IPS DF 4.7 (cell line): ENCODE measurements around the gene AGER.
A peak's percentile ranks its signal among the peaks of the same experiment; 100 is the strongest.
"Not testable (repeated sequence)": the region's sequence is repeated elsewhere in the genome, so short reads cannot be mapped to it uniquely, and the experiment has no call there.

Experiments
- DNase-seq: peaks from one replicate; pipeline ENCODE4 v3.0.0-alpha.2; 2013; ENCODE audit warnings: low spot score; ENCODE audit errors: extremely low read depth

The AGER gene

DNA sequence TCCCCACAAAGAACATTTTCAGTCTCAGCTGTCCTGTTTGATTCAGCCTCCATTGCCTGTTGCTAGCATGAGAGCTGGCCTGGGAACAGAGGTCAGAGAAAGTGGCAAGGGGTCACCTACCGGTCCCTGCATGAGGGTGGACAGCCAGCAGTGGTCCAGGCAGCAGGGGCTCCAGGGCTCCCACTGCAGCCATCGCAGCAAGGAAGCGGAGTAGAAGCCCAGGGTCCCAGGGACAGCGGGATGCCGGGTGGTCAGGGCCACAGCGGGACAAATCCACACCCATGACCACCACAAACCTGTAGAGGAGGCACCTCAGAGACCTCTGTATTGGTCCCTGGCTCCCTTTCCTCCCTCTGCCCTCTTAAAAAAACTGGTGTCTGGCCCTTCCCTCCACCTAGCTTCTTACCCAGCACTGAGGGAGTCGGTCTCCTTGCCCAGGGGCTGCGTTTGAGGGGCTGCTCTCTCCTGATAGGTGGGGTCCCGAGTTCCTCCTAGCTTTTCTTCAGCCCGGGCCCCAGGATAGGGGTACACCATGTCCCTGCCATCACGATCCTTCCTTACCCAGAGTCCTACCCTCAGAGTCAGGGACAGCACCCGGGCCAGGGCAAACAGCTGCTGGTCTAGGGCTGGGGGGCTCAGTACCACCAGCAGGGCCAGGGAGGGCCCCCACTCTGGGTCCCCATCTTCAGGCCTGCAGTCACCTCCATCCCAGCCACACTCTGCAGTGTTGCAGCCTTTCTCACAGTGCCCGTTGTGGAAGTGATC is 16.8 kb upstream of the AGER start:
- no peak for DNase-seq

DNA sequence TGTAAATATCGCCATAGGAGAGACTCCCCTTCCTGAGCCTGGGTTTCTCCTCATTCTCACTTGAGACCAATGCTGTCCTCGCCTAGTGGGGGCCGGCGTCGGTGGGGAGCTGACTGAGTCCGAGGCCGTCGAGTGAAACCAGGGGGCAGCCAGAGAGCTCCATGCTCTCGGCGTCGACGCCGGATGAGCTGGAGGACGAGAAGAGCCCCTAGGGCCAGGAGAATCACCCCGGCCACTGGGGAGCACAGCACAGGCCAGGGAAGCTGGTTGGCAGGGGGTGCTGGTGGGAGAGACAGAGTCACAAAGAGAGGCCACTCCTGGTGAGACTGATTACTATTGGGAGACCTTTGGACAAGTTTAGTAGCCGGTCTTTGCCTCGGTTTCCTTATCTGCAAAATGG is 14.8 kb upstream of the AGER start:
- no peak for DNase-seq

GRCh38 chr6:32198345-32198696 is 14.3 kb upstream of the AGER start:
- DNase-seq: no peak

DNA sequence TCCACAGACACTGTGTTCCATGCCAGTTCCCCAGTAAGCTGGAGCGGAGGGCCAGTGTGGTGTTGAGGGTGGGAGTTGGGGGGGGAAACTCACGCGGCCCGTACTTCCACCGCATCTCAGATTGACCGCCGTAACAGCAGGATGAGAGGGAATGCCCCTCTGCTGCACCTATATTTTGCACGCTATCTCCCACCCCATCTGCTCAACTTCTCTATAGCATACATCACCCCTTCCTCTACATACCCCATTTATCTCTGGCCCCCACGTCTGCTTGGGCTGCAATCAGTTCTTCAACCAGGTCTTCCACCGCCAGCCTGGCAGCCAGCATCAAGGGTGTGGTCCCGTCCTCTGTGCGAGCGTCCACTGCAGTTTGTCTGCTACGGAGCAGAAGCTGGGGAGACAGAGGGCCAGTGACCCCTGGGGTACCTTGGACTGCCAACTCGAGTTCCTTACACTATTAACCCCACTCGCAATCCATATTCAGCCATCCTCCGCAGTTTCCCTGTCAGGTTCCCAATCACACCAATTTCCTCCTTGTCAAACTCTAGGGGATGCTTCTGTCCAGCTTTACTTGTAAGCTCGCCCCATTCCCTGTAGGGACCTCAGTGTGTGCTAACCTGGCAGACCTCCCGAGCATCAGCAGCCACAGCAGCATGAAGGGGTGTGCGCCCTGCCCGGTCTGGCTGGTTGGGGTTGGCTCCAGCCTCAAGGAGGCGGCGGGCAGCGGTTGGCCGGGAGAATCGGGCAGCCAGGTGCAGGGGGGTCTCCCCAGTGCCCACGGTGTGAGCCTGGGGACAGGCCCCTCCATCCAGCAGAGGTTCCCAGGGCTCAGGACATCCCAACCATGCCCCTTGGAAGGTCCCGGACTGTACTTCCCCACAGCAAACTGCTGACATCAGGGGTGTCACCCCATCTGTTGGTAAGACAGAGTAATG is 12.9 kb upstream of the AGER start:
- DNase-seq: no peak

GRCh38 chr6:32195902-32196681 is 12.0 kb upstream of the AGER start:
- no peak for DNase-seq

DNA sequence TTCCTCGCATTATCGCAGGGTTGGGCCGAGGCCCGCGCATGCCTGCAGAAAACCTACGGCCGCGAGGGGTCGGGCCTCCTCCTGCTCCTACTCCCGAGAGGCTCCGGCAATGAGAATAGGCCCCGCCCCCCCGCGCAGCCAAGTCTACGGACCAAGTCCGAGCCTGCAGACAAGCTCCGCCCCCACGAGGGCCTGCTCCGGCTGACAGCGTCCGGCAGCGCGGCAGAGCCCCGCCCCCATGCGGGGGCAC is 11.5 kb upstream of the AGER start:
- DNase-seq: peak; percentile 96

GRCh38 chr6:32194825-32195651 is 11.0 kb upstream of the AGER start:
- peak; percentile 87 for DNase-seq

- no peak for DNase-seq
These were observed 10.3 kb upstream of the AGER start for GRCh38 chr6:32194388-32194787.

GRCh38 chr6:32193096-32193495 is 9.0 kb upstream of the AGER start:
- not testable (repeated sequence) for DNase-seq

GRCh38 chr6:32192608-32193039 is 8.6 kb upstream of the AGER start, which contains the start of gene GPSM3:
Gene GPSM3 (minus strand): TSS chr6:32192643. CDS start chr6:32192513, 130 bp downstream.
- no peak for DNase-seq

- DNase-seq: no peak
These were observed 7.9 kb upstream of the AGER start for GRCh38 chr6:32191696-32192607.

- DNase-seq: no peak
These were observed 7.0 kb upstream of the AGER start for GRCh38 chr6:32190911-32191677.

DNA sequence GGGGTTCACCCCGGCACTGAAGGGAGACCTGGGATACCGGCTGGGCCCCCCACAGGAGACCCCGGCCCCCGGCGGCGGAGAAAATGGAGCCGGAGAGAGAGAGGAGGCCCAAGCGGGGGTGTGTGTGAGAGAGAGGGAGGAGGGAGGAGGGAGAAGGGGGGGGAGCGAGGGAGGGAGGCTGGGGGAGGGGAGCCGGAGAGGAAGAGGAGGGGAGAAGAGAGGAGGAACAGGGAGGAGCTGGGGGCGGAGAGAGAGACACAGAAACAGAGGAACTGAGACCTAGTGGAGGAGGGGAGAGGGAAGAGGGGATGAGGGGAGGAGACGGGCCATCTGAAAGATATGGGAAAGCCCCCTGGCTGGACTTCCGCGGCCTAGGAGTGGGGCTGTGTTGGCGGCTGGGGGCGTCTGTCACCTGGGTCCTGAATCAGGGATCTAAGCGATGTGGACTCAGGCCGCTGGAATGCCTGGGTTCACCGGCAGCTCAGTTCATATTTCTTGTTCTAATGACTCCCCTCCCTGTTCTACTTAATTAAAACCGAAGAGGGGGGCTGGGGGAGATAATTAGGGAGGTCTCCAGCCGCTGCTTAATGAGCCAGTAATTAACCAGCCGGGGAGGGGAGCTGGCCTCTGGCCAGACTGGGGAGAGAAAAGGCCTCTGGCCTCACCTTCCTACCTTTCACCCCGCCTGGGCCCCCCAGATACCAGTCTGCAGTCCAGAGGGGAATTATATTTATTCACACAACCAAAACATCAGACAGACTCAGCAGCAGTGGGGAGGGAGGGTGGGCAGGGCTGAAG is 6.2 kb upstream of the AGER start, which contains the start of gene PBX2:
Gene PBX2 (minus strand): TSS at position 149 of the 798 bp plus-strand sequence. CDS start 287 bp downstream, outside the sequence.
- DNase-seq: no peak

DNA sequence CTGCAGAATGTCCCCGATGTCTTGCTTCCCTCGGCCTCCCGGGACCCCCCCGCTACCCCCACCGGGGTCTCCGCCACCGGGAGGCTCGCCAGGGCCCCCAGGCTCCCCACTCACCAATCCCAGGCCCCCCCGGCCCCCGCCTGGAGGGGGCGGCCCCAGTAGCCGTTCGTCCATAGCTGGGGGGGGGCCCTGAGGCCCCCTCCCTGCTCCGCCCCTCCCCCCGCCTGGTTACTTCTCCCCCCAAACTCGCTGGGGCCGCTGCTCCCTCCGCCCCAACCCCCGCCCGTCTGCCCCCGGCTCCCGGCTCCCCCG is 5.6 kb upstream of the AGER start:
- DNase-seq: no peak

GRCh38 chr6:32189069-32189741 is 5.2 kb upstream of the AGER start:
- no peak for DNase-seq

GRCh38 chr6:32188381-32189068 is 4.5 kb upstream of the AGER start:
- no peak for DNase-seq

DNA sequence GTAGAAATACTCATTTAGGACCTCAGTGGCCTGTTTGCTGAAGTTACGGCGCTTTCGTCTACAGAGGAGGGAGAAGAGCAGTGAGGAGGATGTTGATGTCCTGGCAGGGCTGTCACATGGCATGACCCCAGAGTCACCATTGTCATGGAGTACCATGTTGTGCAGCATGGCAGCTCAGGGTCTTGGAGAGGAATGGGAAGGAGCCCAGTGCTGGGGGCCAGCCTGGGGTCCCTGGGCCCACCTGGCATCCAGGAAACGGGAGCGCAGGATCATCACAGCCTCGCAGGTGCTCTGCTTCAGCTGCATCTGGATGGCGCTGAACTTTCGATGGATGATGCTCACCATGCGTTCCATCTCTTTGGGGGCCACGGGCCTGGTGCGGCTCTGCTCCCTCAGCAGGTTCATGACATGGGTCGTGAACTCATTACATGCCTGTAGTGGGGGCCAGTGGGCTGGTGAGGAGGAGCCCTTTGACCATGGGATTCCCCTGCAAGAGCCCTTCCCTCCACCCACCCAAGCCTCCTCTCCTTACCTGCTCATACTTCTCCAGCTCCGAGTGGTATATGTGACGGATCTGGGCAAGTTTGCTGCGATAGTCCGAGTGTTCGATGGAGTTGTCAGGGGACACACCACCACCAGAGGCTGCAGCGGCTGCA is 3.8 kb upstream of the AGER start:
- DNase-seq: not testable (repeated sequence)
